ENCODE measurements around the gene PCGF2. TPM values are rescaled to one million over a fixed set of nuclear protein-coding genes. Genes with fewer than 3 reads are reported as not detected.

PCGF2 gene
- total and polyA plus RNA-seq, 10 of the 15 experiments (the other 5 are each of a cell fraction or from before 2014, with no cell fraction given): 2.7 to 35.6 (median 7.2) TPM

GRCh38 chr17:38702166-38702915, 45.8 kb downstream of the PCGF2 start (continued):
- TF ChIP-seq PRDM15 (CRISPR knock-in tag; IDR thresholded peaks at IDR 0.05) (no peak), ZBTB4 (CRISPR knock-in tag; IDR thresholded peaks at IDR 0.05) (no peak), BCLAF1 (IDR thresholded peaks at IDR 0.05) (no peak), EP300 (IDR thresholded peaks at IDR 0.05; ENCODE audit: borderline replicate concordance in 1 of 2, control insufficient read depth in 1 of 2, low read depth in 2 of 2, low read length in 2 of 2) (peak; percentile 8 to 56; a peak in 1 of 4 replicates), TCF7 (IDR thresholded peaks at IDR 0.05; ENCODE audit: borderline replicate concordance) (no peak), SMAD5 (IDR thresholded peaks at IDR 0.05; ENCODE audit: low read depth) (peak; percentile 74), SREBF2 (IDR thresholded peaks at IDR 0.05; ENCODE audit: low read length) (no peak), CUX1 (IDR thresholded peaks at IDR 0.05; ENCODE audit: insufficient replicate concordance, low read depth, low read length) (no peak), E4F1 (IDR thresholded peaks at IDR 0.05; ENCODE audit: borderline replicate concordance, partially characterized antibody) (no peak)

All from GM12878 (cell line).